Activated CD4-positive, alpha-beta T cell treated with anti-CD3 and anti-CD28 coated beads for 1 hour (primary cell): ENCODE data around the gene ACP4.
"Not testable (repeated sequence)": the region's sequence is repeated elsewhere in the genome, so short reads cannot be mapped to it uniquely, and the experiment has no call there.

Experiments used
- DNase-seq: peaks from one replicate; pipeline ENCODE4 v3.0.0-alpha.2; 2020

Gene ACP4

GRCh38 chr19:50777830-50778303 lies 12.3 kb upstream of the ACP4 start:
- no peak for DNase-seq

DNA sequence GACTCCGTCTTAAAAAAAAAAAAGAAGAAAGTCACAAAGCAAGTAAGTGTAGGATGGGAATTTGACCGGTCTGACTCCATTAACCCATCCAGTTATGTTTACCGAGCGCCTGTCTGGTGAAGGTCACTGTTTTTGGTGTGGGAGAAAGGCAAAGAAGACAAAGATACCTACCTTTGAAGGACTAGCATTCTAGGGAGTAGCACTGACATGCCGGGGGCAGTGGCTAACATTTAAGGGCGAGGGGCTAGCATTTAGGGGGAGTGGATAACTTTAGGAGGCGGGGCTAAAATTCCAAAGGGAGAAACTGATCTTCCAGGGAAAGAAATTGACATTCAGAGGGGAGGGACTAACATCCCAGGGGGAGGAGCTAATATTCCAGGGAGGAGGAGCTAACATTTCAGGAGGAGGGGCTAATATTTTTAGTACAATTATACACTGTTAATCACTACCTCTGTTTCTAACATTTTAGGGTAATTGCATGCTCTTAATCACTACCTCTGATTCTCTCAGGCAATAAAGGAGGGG lies 11.2 kb upstream of the ACP4 start:
- no peak for DNase-seq

- no peak for DNase-seq
Observed at GRCh38 chr19:50779504-50780457, 10.4 kb upstream of the ACP4 start.

DNA sequence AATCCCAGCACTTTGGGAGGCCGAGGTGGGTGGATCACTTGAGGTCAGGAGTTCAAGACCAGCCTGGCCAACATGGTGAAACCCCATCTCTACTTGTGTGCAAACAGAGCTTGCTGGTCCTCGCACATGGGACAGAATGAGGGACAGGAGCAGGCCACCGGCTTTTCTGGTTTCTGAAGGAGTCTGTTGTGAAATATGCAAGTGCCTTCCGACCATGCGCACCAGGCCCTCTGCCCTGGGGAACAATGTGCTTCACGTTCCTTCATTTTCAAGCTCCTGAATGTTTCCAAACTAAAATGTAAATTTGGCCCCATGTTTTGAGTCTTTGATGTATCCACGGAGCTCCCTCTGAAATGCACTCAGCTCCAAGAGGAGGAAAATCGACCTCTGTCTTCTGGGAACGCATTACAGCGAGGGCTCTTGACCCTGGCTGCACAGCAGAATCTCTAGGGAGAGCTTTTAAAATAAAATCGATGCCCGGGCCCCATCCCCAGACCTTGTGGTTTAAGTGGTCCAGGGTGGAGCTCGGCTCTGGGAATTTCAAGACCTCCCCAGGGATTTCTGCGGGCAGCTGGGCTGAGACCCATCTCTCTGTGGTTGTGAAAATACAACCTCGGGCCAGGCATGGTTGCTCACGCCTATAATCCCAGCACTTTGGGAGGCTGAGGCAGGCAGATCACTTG lies 9.3 kb upstream of the ACP4 start:
- DNase-seq: no peak

DNA sequence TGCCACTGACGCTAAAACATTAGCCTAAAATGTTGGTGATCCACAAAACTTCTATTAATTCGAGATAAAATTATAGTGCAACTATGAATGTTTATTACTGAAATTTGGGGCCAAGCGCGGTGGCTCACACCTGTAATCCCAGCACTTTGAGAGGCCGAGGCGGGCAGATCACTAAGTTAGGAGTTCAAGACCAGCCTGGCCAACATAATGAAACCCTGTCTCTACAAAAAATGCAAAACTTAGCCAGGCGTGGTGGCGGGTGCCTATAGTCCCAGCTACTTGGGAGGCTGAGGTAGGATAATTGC lies 6.4 kb upstream of the ACP4 start:
- DNase-seq: not testable (repeated sequence)

- no peak for DNase-seq
Observed at GRCh38 chr19:50784710-50785109, 5.5 kb upstream of the ACP4 start.

GRCh38 chr19:50785329-50785728 lies 4.9 kb upstream of the ACP4 start:
- no peak for DNase-seq

DNA sequence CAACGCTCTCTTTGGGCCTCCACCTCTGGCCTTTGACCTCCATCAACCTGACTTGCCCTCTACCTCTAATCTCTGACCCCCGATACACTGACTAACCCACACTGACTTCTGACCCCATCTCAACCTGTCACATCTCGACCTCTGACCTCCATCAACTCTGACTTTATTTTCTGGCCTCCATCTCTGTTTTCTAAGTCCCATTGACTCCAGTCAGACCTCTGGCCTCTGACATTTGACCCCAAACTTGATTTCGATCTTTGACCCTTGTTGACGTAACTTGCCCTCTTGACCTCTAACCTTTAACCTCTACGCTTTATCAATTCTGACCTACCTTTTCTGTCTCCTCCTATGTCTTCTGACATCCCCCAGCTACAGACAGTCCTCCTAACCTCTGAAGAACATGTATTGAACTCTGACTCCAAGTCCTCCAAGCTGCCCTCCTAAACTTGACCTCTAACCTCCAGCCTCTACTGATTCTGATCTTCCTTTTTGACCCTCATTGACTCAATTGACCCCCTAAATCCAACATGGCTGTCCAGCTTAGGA lies 780 bp downstream of the ACP4 start:
- no peak for DNase-seq

GRCh38 chr19:50791594-50792271 lies 1.5 kb downstream of the ACP4 start:
- DNase-seq: no peak

GRCh38 chr19:50792272-50793250 lies 2.3 kb downstream of the ACP4 start:
- no peak for DNase-seq

GRCh38 chr19:50793558-50794065 lies 3.4 kb downstream of the ACP4 start:
- no peak for DNase-seq

GRCh38 chr19:50794074-50794875 lies 4.1 kb downstream of the ACP4 start:
- DNase-seq: no peak

DNA sequence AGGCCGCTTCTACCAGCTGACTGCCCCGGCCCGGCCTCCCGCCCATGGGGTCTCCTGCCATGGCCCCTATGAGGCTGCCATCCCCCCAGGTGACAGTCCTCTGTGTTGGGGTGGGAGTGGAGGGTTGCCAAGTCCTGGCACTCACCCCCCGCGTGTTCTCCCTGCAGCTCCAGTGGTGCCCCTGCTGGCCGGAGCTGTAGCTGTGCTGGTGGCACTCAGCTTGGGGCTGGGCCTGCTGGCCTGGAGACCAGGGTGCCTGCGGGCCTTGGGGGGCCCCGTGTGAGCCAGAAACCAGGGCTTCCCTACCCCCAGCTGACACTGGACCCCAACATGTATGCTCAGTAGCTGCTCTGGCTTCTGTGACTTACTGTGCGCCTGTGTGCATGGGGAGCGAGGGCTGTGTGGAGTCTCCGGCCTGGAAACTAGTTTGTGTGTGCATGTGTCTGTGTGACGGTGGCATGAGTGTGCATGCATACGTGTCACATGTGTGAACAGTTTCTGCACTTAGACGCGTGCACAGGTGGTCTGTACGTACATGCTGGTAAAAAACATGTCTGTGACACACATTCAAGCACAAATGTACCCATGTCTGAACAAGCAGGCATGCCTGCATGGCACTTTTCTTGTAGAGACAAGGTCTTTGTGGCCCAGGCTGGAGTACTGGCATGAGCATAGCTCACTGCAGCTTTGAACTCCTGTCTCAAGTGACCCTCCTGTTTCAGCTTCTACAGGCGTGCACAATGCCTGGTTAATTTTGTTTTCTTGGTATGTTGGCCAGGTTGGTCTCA lies 4.9 kb downstream of the ACP4 start:
- no peak for DNase-seq

DNA sequence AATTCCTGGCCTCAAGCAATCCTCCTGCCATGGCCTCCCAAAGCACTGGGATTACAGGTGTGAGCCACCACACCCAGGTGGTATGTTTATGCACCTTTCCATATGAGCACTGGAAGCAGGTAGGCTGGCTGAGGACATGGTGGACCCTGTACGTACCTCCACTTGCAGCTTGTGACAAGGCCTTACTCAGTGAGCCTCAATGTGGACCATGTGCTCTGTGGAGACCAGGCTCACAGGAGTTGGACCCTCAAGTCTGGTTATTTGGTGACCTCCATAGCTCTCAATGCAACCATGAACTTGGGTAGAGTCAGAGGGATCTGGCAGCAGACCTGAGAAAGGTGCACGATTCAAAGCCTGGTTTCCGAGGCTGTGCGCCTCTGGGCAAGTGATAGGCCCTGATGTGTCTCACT lies 5.5 kb downstream of the ACP4 start:
- DNase-seq: no peak

DNA sequence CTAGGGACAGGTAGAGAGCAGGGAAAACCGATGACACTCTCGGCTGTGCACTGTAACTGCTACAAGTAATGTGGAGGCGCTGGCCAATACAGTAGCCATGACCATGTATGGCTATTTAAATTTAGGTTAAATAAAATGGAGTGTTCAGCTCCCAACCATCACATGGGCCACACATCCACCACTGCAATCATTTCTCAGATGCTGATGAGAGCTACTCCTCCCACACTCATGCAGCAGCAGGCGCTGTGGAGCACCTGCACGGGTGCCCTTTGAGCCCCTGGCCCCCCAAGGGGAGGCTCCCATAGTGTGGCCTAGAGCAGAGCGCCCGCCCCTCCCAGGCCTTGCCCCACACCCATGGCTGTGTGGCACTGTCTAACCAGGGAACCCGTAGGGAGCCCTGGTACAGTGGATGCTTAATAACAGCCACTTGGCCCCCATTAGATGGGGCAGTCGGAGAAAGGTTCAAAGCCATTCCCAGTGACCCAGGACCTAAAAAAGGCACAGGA lies 6.0 kb downstream of the ACP4 start:
- DNase-seq: no peak

- DNase-seq: no peak
Observed at GRCh38 chr19:50796634-50797428, 6.6 kb downstream of the ACP4 start.

DNA sequence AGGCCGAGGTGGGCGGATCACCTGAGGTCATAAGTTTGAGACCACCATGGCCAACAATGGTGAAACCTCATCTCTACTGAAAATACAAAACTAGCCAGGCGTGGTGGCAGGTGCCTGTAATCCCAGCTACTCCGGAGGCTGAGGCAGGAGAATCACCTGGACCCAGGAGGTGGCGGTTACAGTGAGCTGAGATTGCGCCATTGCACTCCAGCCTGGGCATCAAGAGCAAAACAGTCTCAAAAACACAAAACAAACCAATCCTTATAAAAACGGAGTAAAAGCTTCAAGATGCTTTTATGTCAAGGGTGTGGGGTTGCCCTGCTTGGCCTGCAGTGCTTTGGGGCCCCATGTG lies 7.2 kb downstream of the ACP4 start:
- DNase-seq: no peak

DNA sequence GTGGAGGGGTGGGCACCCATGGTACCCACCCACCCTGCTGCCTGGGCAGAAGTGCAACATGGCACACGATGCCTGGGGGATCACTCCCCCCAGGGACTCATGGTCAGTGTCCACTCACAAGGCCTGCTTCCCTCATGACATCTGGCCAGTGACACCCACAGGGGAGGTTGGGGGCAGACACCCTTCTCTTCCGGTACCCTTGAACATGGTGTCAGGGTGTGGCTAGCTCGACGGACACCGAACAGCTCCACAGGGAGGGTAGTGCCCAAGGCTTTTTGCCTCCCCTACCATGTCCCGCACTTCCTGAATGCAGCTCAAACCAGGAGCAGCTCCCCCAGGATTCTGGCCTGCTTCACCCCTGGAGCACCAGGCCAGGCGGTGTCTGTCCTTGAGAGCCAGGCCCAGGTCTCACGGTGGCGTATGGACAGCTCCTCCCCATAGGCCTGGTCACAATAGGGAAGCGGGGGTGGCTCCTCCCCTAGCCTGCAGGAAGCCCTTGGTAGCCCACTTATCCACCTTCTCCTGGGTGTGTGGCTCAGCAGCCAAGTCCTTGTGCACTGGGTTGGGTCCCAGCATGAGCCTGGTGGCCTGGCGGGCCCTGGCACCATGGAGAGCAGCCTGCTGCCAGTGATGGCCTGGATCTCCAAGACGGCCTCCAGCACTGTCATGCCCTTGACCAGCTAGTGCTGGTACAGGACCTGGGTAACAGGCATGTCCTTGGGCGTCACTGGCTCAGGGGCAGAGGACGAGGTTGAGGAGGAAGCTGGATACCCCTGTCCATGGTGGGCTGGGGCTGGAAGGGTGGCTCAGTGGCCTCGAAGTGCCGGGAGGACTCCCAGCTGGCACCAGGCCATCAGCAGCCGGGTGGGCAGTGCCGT lies 7.8 kb downstream of the ACP4 start:
- no peak for DNase-seq
